Measurements from ENCODE around the gene SPRY4.
"Not testable (repeated sequence)": the region's sequence is repeated elsewhere in the genome, so short reads cannot be mapped to it uniquely, and the experiment has no call there.

DNA sequence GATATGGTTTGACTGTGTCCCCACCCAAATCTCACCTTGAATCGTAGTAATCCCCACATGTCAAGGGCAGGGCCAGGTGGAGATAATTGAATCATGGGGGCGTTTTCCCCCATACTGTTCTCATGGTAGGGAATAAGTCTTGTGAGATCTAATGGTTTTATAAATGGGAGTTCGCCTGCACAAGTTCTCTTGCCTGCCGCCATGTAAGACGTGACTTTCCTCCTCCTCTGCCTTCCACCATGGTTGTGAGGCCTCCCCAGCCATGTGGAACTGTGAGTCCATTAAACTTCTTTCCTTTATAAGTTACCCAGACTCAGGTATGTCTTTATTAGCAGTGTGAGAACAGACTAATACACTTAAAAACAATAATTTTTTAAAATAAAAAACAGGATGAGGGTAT, 52.2 kb downstream of the SPRY4 start:
- TF ChIP-seq, protein P1, sequence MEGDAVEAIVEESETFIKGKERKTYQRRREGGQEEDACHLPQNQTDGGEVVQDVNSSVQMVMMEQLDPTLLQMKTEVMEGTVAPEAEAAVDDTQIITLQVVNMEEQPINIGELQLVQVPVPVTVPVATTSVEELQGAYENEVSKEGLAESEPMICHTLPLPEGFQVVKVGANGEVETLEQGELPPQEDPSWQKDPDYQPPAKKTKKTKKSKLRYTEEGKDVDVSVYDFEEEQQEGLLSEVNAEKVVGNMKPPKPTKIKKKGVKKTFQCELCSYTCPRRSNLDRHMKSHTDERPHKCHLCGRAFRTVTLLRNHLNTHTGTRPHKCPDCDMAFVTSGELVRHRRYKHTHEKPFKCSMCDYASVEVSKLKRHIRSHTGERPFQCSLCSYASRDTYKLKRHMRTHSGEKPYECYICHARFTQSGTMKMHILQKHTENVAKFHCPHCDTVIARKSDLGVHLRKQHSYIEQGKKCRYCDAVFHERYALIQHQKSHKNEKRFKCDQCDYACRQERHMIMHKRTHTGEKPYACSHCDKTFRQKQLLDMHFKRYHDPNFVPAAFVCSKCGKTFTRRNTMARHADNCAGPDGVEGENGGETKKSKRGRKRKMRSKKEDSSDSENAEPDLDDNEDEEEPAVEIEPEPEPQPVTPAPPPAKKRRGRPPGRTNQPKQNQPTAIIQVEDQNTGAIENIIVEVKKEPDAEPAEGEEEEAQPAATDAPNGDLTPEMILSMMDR (IDR thresholded peaks at IDR 0.05; ENCODE audit: insufficient read depth, low read depth, low read length) = not testable (repeated sequence)
- TF ChIP-seq EZH2 (IDR thresholded peaks at IDR 0.05; ENCODE audit: insufficient read depth, low read length) = not testable (repeated sequence)

All from astrocyte (in vitro differentiated cells and primary cell).